Measurements from ENCODE around the gene CYB5RL.
A peak's percentile ranks its signal among the peaks of the same experiment; 100 is the strongest.
"Not testable (repeated sequence)": the region's sequence is repeated elsewhere in the genome, so short reads cannot be mapped to it uniquely, and the experiment has no call there.

CYB5RL gene

GRCh38 chr1:54199765-54200518 lies at the start of gene CYB5RL, which contains the start of gene MRPL37:
TSS of gene CYB5RL (minus strand) at chr1:54200030. CDS start at chr1:54195616, 4,414 bp downstream.
TSS of gene MRPL37 (plus strand) at chr1:54200167. CDS start at chr1:54200244, 77 bp downstream.
- DNase-seq (ENCODE audit: low read depth in 3 of 3) = peak; percentile 80 to 88 (median 85)

GRCh38 chr1:54248966-54249365 lies 49.1 kb upstream of the CYB5RL start:
- no peak for DNase-seq (ENCODE audit: low read depth in 3 of 3)

- no peak for DNase-seq (ENCODE audit: low read depth in 3 of 3)
Observed at GRCh38 chr1:54247863-54248515, 48.2 kb upstream of the CYB5RL start.

GRCh38 chr1:54246116-54246721 lies 46.4 kb upstream of the CYB5RL start:
- DNase-seq (ENCODE audit: low read depth in 3 of 3) = no peak

GRCh38 chr1:54245501-54245900 lies 45.7 kb upstream of the CYB5RL start:
- no peak for DNase-seq (ENCODE audit: low read depth in 3 of 3)

- DNase-seq (ENCODE audit: low read depth in 3 of 3) = no peak
Observed at GRCh38 chr1:54244655-54245054, 44.8 kb upstream of the CYB5RL start.

GRCh38 chr1:54243022-54243421 lies 43.2 kb upstream of the CYB5RL start:
- no peak for DNase-seq (ENCODE audit: low read depth in 3 of 3)

- DNase-seq (ENCODE audit: low read depth in 3 of 3) = no peak
Observed at GRCh38 chr1:54241364-54241763, 41.5 kb upstream of the CYB5RL start.

- DNase-seq (ENCODE audit: low read depth in 3 of 3) = no peak
Observed at GRCh38 chr1:54240741-54241335, 41.0 kb upstream of the CYB5RL start.

- DNase-seq (ENCODE audit: low read depth in 3 of 3) = no peak
Observed at GRCh38 chr1:54239631-54240031, 39.8 kb upstream of the CYB5RL start.

GRCh38 chr1:54239035-54239383 lies 39.2 kb upstream of the CYB5RL start:
- DNase-seq (ENCODE audit: low read depth in 3 of 3) = no peak

GRCh38 chr1:54238353-54239034 lies 38.7 kb upstream of the CYB5RL start:
- no peak for DNase-seq (ENCODE audit: low read depth in 3 of 3)

GRCh38 chr1:54237586-54237985 lies 37.8 kb upstream of the CYB5RL start:
- DNase-seq (ENCODE audit: low read depth in 3 of 3) = no peak

GRCh38 chr1:54234284-54234683 lies 34.5 kb upstream of the CYB5RL start:
- no peak for DNase-seq (ENCODE audit: low read depth in 3 of 3)

GRCh38 chr1:54233196-54233595 lies 33.4 kb upstream of the CYB5RL start:
- not testable (repeated sequence) for DNase-seq (ENCODE audit: low read depth in 3 of 3)

- DNase-seq (ENCODE audit: low read depth in 3 of 3) = peak; percentile 38 to 50 (median 49)
Observed at GRCh38 chr1:54230507-54231339, 30.9 kb upstream of the CYB5RL start.

- peak; percentile 12 to 30 (median 21) for DNase-seq (ENCODE audit: low read depth in 3 of 3)
Observed at GRCh38 chr1:54229281-54229891, 29.6 kb upstream of the CYB5RL start.

GRCh38 chr1:54228638-54229079 lies 28.8 kb upstream of the CYB5RL start:
- no peak for DNase-seq (ENCODE audit: low read depth in 3 of 3)

GRCh38 chr1:54227891-54228310 lies 28.1 kb upstream of the CYB5RL start:
- no peak for DNase-seq (ENCODE audit: low read depth in 3 of 3)

GRCh38 chr1:54227091-54227602 lies 27.3 kb upstream of the CYB5RL start:
- DNase-seq (ENCODE audit: low read depth in 3 of 3) = no peak

All from stimulated activated CD4-positive, alpha-beta T cell treated with anti-CD3 and anti-CD28 coated beads, TNF-alpha, amount 100 ng/mL, for 48 hours (primary cell).